Lung (tissue), 12 donors: ENCODE results near the gene FLNA. TPM values are rescaled to one million over a fixed set of nuclear protein-coding genes. Genes with fewer than 3 reads are reported as not detected.
"Not testable (repeated sequence)": the region's sequence is repeated elsewhere in the genome, so short reads cannot be mapped to it uniquely, and the experiment has no call there.

ENCODE experiments used
- ATAC-seq: fragments of 200-7000 bp; cut with Tn5 transposase; one replicate; pipeline ENCODE4 v1.9.1; 2020; ENCODE audit warnings: moderate number of reproducible peaks; ENCODE audit not compliant: insufficient read depth, low FRiP score
- DNase-seq, 3 donors: peaks; one replicate each; pipeline ENCODE4 v3.0.0-alpha.2; 2013 to 2017
- H3K27ac ChIP-seq, 2 donors: one replicate each; pipeline ENCODE4 v1.5.1; 2013; ENCODE audit warnings: mild to moderate bottlenecking in 2 of 2, moderate library complexity in 2 of 2, control low read depth in 1 of 2, inconsistent platforms in 1 of 2, low read depth in 1 of 2, low read length in 1 of 2
- H3K27me3 ChIP-seq, 3 donors: one replicate each; pipeline ENCODE4 v1.5.1; 2013; ENCODE audit warnings: low read length in 2 of 3; ENCODE audit not compliant: control insufficient read depth in 3 of 3, insufficient read depth in 3 of 3
- H3K36me3 ChIP-seq, 4 donors: one replicate each; pipeline ENCODE4 v1.5.1; 2013; ENCODE audit warnings: low read length in 4 of 4, mild to moderate bottlenecking in 1 of 4, moderate library complexity in 1 of 4; ENCODE audit not compliant: control insufficient read depth in 4 of 4, insufficient read depth in 4 of 4
- H3K4me1 ChIP-seq, 5 donors: one replicate each; pipeline ENCODE4 v1.5.1; 2013; ENCODE audit warnings: low read length in 5 of 5, mild to moderate bottlenecking in 2 of 5, moderate library complexity in 1 of 5; ENCODE audit not compliant: control insufficient read depth in 5 of 5, insufficient read depth in 5 of 5
- H3K4me3 ChIP-seq: one replicate; pipeline ENCODE4 v1.5.1; 2013; ENCODE audit warnings: mild to moderate bottlenecking, control low read depth, moderate library complexity
- H3K9ac ChIP-seq, 2 donors: one replicate each; pipeline ENCODE4 v1.5.1; 2013; ENCODE audit warnings: low read length in 2 of 2, control low read depth in 1 of 2; ENCODE audit not compliant: insufficient read depth in 1 of 2
- H3K9me3 ChIP-seq, 4 donors: one replicate each; pipeline ENCODE4 v1.5.1; 2013; ENCODE audit warnings: low read length in 3 of 4, mild to moderate bottlenecking in 1 of 4, moderate library complexity in 1 of 4; ENCODE audit not compliant: control insufficient read depth in 4 of 4, insufficient read depth in 3 of 4
- CTCF ChIP-seq: IDR thresholded peaks from 2 replicates; pipeline ENCODE4 v1.5.1; 2012; ENCODE audit warnings: mild to moderate bottlenecking; ENCODE audit errors: control extremely low read depth, extremely low read depth
- WGBS, 2 donors: extraction: QIAGEN DNeasy Blood & Tissue Kit; methylation state at CpG; one replicate each; pipeline ENCODE4 v1.1.7; 2013; 5-methylcytosine and 5-hydroxymethylcytosine counted together
- polyA plus RNA-seq, 2 donors: library from polyadenylated mRNA; stranded (reverse); fragments of 200-250 nt; gene quantifications; one replicate each; pipeline ENCODE4 v1.2.1, GENCODE V29; 2013
- total RNA-seq, 2 donors: library from RNA; depleted of rRNA in 1 of 2; stranded (reverse); fragments of >200 nt in 1 of 2; gene quantifications; one replicate each; pipeline ENCODE4 v1.2.1, GENCODE V29; 2014 to 2021
- donor health status: control.
- donor health status: control.
- donor health status: Bipolar disorder and iron deficiency.
- donor health status: healthy.
- donor health status: DM: yes; HTN: yes; CAD: no.

FLNA gene
- total and polyA plus RNA-seq, 4 donors = 602 to 1,802 (median 714) TPM

GRCh38 chrX:154401918-154402621 is 27.6 kb upstream of the FLNA start:
- peaks cover 4 to 18% (median 13%) of the 10 kb centered on the region in 4 donors for H3K36me3 ChIP-seq
- WGBS, 2 donors = 70 to 73% methylated on average over 6 of the region's 6 CpGs
- ATAC-seq (no peak), DNase-seq (no peak)
- H3K9ac ChIP-seq = no peak overlapping the region
- H3K27ac ChIP-seq = no peak overlapping the region
- H3K27me3 ChIP-seq = no peaks in the 10 kb centered on the region
- TF ChIP-seq CTCF = no peak
- H3K4me1 ChIP-seq = peaks cover 0 to 14% (median 0%) of the 10 kb centered on the region in 5 donors
- H3K9me3 ChIP-seq = peaks cover 0 to 4% (median 2%) of the 10 kb centered on the region in 4 donors
- H3K4me3 ChIP-seq = no peak overlapping the region

- Histone ChIP-seq H3K9me3 (peaks cover 0 to 5% (median 2%) of the 10 kb centered on the region in 4 donors), H3K4me3 (no peak overlapping the region), H3K36me3 (peaks cover 4 to 18% (median 13%) of the 10 kb centered on the region in 4 donors), H3K27me3 (no peaks in the 10 kb centered on the region), H3K9ac (no peak overlapping the region), H3K27ac (no peak overlapping the region), H3K4me1 (peaks cover 0 to 16% (median 0%) of the 10 kb centered on the region in 5 donors)
- no peak for DNase-seq
- no peak for ATAC-seq
- no peak for TF ChIP-seq CTCF
- WGBS, 2 donors = 54 to 67% methylated on average over 6 of the region's 6 CpGs
Measured at GRCh38 chrX:154401045-154401799, 26.8 kb upstream of the FLNA start.

- H3K27me3 ChIP-seq, H3K27ac ChIP-seq, H3K4me3 ChIP-seq, DNase-seq, ATAC-seq, H3K9ac ChIP-seq, H3K9me3 ChIP-seq: not testable (repeated sequence)
- WGBS, 2 donors = 80 to 94% methylated on average over 5 to 6 of the region's 6 CpGs
- Histone ChIP-seq H3K4me1 (peaks cover 0 to 16% (median 0%) of the 10 kb centered on the region in 5 donors), H3K36me3 (peaks cover 4 to 18% (median 13%) of the 10 kb centered on the region in 4 donors)
Measured at GRCh38 chrX:154400369-154400817, 26.0 kb upstream of the FLNA start.
